H1 (cell line): Measurements from ENCODE around the gene INTS7. TPM values are rescaled to one million over a fixed set of nuclear protein-coding genes. Genes with fewer than 3 reads are reported as not detected.
A peak's percentile ranks its signal among the peaks of the same experiment; 100 is the strongest.

ENCODE experiments used
- CTCF ChIA-PET: fragments of 300-600 bp; sonication (Branson Sonifier 250); formaldehyde crosslinking; loops from one replicate; lab custom pipeline; 2021; ENCODE audit not compliant: partially characterized antibody; lab: Charles Lee
- POLR2A ChIA-PET: fragments of 300-600 bp; sonication (Branson Sonifier 250); formaldehyde crosslinking; loops from one replicate; lab custom pipeline; 2021; ENCODE audit warnings: inconsistent platforms; ENCODE audit not compliant: partially characterized antibody; lab: Charles Lee
- DNase-seq, 2 experiments: peaks; one replicate each; pipeline versions ENCODE4 v3.0.0 to v3.0.0-alpha.2; 2010 to 2022; ENCODE audit warnings: low spot score in 2 of 2, low read depth in 1 of 2, mixed read lengths in 1 of 2
- FAIRE-seq: peaks from 2 replicates; lab custom pipeline; 2011; peaks lifted over from hg19 to GRCh38; lab: Jason Lieb, UNC
- H2AFZ ChIP-seq: 2 replicates; pipeline ENCODE4 v1.8.1; 2012; ENCODE audit warnings: low read length, inconsistent platforms
- H2AK5ac ChIP-seq: 2 replicates; pipeline ENCODE4 v1.6.1; 2013; ENCODE audit warnings: low read depth, low read length
- H2BK120ac ChIP-seq: replicated peaks from 2 replicates; pipeline ENCODE3; 2013; ENCODE audit warnings: low read depth, low read length, inconsistent platforms
- H2BK12ac ChIP-seq: 2 replicates; pipeline ENCODE4 v1.6.1; 2013; ENCODE audit warnings: low read depth, low read length
- H2BK15ac ChIP-seq: 2 replicates; pipeline ENCODE4 v1.6.1; 2013; ENCODE audit warnings: low read length
- H2BK20ac ChIP-seq: 2 replicates; pipeline ENCODE4 v1.6.1; 2013; ENCODE audit warnings: low read length
- H2BK5ac ChIP-seq: 2 replicates; pipeline ENCODE4 v1.6.1; 2013; ENCODE audit warnings: low read depth, low read length
- H3K14ac ChIP-seq: 2 replicates; pipeline ENCODE4 v1.6.1; 2013; ENCODE audit warnings: inconsistent platforms; ENCODE audit not compliant: insufficient read length
- H3K18ac ChIP-seq: 2 replicates; pipeline ENCODE4 v1.6.1; 2013; ENCODE audit warnings: low read length; ENCODE audit errors: extremely low read depth
- H3K23ac ChIP-seq: 2 replicates; pipeline ENCODE4 v1.6.1; 2013; ENCODE audit warnings: inconsistent platforms; ENCODE audit not compliant: insufficient read length
- H3K23me2 ChIP-seq: 2 replicates; pipeline ENCODE4 v1.6.1; 2013; ENCODE audit warnings: low read depth, low read length
- H3K27ac ChIP-seq: 2 replicates; pipeline ENCODE4 v1.6.1; 2011; ENCODE audit warnings: low read depth, low read length, inconsistent platforms
- H3K27me3 ChIP-seq, 4 experiments: replicated peaks in 1 of 4; 1 replicate in 1 of 4; 2 replicates in 3 of 4; pipeline versions ENCODE4 v1.6.1 to v1.8.1; 2011 to 2013; ENCODE audit warnings: low read length in 3 of 4, mild to moderate bottlenecking in 3 of 4, inconsistent platforms in 2 of 4, mixed read lengths in 2 of 4, moderate library complexity in 1 of 4; ENCODE audit not compliant: control insufficient read depth in 3 of 4, insufficient read depth in 3 of 4; ENCODE audit errors: extremely low read depth in 1 of 4
- H3K36me3 ChIP-seq, 4 experiments: 2 replicates each; pipeline versions ENCODE4 v1.6.1 to v1.8.1; 2011 to 2013; ENCODE audit warnings: mild to moderate bottlenecking in 4 of 4, low read length in 3 of 4, moderate library complexity in 2 of 4, control low read depth in 1 of 4, inconsistent platforms in 1 of 4; ENCODE audit not compliant: insufficient read depth in 4 of 4, control insufficient read depth in 2 of 4
- H3K4ac ChIP-seq: replicated peaks from 2 replicates; pipeline ENCODE3; 2013; ENCODE audit warnings: low read length, low read depth, mixed read lengths, inconsistent platforms; ENCODE audit not compliant: insufficient read length
- H3K4me1 ChIP-seq, 4 experiments: replicated peaks in 1 of 4; 1 replicate in 1 of 4; 2 replicates in 3 of 4; pipeline versions ENCODE4 v1.6.1 to v1.8.1; 2011 to 2013; ENCODE audit warnings: low read length in 3 of 4, inconsistent platforms in 2 of 4, mixed read lengths in 1 of 4; ENCODE audit not compliant: insufficient read depth in 4 of 4, control insufficient read depth in 3 of 4
- H3K4me2 ChIP-seq, 2 experiments: 2 replicates each; pipeline versions ENCODE4 v1.6.1 to v1.8.1; 2011 to 2013; ENCODE audit warnings: low read depth in 2 of 2, low read length in 2 of 2, control low read depth in 1 of 2, inconsistent platforms in 1 of 2, mild to moderate bottlenecking in 1 of 2; ENCODE audit not compliant: insufficient read depth in 1 of 2
- H3K4me3 ChIP-seq, 4 experiments: fragments of 200-600, 300-600 bp in 1 of 4; sonication (generic), shearing (Covaris generic), sonication (Bioruptor Twin) in 1 of 4; 2 replicates each; pipeline versions ENCODE4 v1.5.1 to v1.8.1; 2011 to 2016; ENCODE audit warnings: low read length in 4 of 4, low read depth in 3 of 4, control low read depth in 2 of 4, inconsistent platforms in 2 of 4, mild to moderate bottlenecking in 2 of 4, mixed read lengths in 1 of 4, moderate library complexity in 1 of 4; ENCODE audit not compliant: insufficient read depth in 2 of 4; ENCODE audit errors: extremely low read depth in 1 of 4
- H3K56ac ChIP-seq: replicated peaks from 2 replicates; pipeline ENCODE3; 2013; ENCODE audit warnings: low read depth, mild to moderate bottlenecking, mixed read lengths, low read length, inconsistent platforms; ENCODE audit not compliant: insufficient read length
- H3K79me1 ChIP-seq: 2 replicates; pipeline ENCODE4 v1.6.1; 2013; ENCODE audit warnings: low read depth, low read length, control low read depth
- H3K79me2 ChIP-seq, 2 experiments: 2 replicates each; pipeline versions ENCODE4 v1.6.1 to v1.8.1; 2012 to 2013; ENCODE audit warnings: low read length in 2 of 2, mild to moderate bottlenecking in 2 of 2, inconsistent platforms in 1 of 2; ENCODE audit not compliant: insufficient read depth in 2 of 2, control insufficient read depth in 1 of 2
- H3K9ac ChIP-seq, 4 experiments: replicated peaks in 1 of 4; 1 replicate in 1 of 4; 2 replicates in 3 of 4; pipeline versions ENCODE4 v1.6.1 to v1.8.1; 2011 to 2013; ENCODE audit warnings: low read depth in 3 of 4, low read length in 3 of 4, control low read depth in 2 of 4, mild to moderate bottlenecking in 2 of 4, moderate library complexity in 2 of 4, inconsistent platforms in 1 of 4; ENCODE audit errors: extremely low read depth in 1 of 4
- H3K9me3 ChIP-seq, 2 experiments: 2 replicates each; pipeline versions ENCODE4 v1.6.1 to v1.8.1; 2012 to 2013; ENCODE audit warnings: mild to moderate bottlenecking in 2 of 2, moderate library complexity in 2 of 2, control low read depth in 1 of 2, inconsistent platforms in 1 of 2, low read depth in 1 of 2, low read length in 1 of 2, mixed read lengths in 1 of 2; ENCODE audit not compliant: insufficient read depth in 2 of 2
- H4K20me1 ChIP-seq, 2 experiments: replicated peaks in 1 of 2; 2 replicates each; pipeline versions ENCODE3 to v1.8.1; 2011 to 2013; ENCODE audit warnings: inconsistent platforms in 2 of 2, low read length in 2 of 2, mild to moderate bottlenecking in 1 of 2; ENCODE audit not compliant: insufficient read depth in 2 of 2, control insufficient read depth in 1 of 2
- H4K5ac ChIP-seq: 2 replicates; pipeline ENCODE4 v1.6.1; 2013; ENCODE audit warnings: low read length, low read depth, mixed read lengths, inconsistent platforms; ENCODE audit not compliant: insufficient read length
- H4K8ac ChIP-seq: 2 replicates; pipeline ENCODE4 v1.8.0; 2013; ENCODE audit warnings: mild to moderate bottlenecking, moderate library complexity, low read length, inconsistent platforms; ENCODE audit not compliant: insufficient read depth; ENCODE audit errors: extremely low read depth
- H4K91ac ChIP-seq: replicated peaks from 2 replicates; pipeline ENCODE3; 2013; ENCODE audit warnings: low read length, mixed read lengths, inconsistent platforms; ENCODE audit not compliant: insufficient read length
- EZH2 ChIP-seq: fragments of 200-600 bp; sonication (generic); IDR thresholded peaks from 2 replicates; pipeline ENCODE4 v1.7.1; 2012; ENCODE audit warnings: low read depth, mild to moderate bottlenecking, moderate library complexity, low read length, inconsistent platforms; ENCODE audit not compliant: severe bottlenecking
- POU5F1 ChIP-seq: IDR thresholded peaks from 2 replicates; pipeline ENCODE4 v1.6.1; 2011; ENCODE audit warnings: low read depth, mild to moderate bottlenecking, low read length, moderate library complexity
- TBP ChIP-seq: IDR thresholded peaks from 2 replicates; pipeline ENCODE4 v1.6.1; 2011; ENCODE audit warnings: low read depth, low read length, improper control_type of control experiment
- WGBS, 2 experiments: shearing (Covaris generic) in 1 of 2; methylation state at CpG; one replicate each; pipeline versions ENCODE4 v1.1.6 to v1.1.7; 2013 to 2015; ENCODE audit warnings: low lambda C conversion rate in 2 of 2, mixed read lengths in 2 of 2, inconsistent platforms in 1 of 2, low coverage in 1 of 2, missing lambda C conversion rate in 1 of 2; ENCODE audit not compliant: insufficient replicate concordance in 2 of 2, insufficient coverage in 1 of 2, insufficient read length in 1 of 2; ENCODE audit errors: extremely low coverage in 1 of 2, missing lambda C conversion rate in 1 of 2; 5-methylcytosine and 5-hydroxymethylcytosine counted together
- long read RNA-seq, 2 experiments: library from RNA in 1 of 2; library from capped mRNA in 1 of 2; stranded (forward); transcript quantifications; one replicate each; pipeline ENCODE4 v2.0.0, GENCODE V29; 2021; ENCODE audit warnings: inconsistent platforms in 1 of 2
- polyA minus RNA-seq, 3 experiments: library from RNA; depleted of rRNA, polyadenylated mRNA; stranded (reverse); fragments of >200 nt; gene quantifications; 1 replicate in 2 of 3; 2 replicates in 1 of 3; pipeline ENCODE4 v1.2.3, GENCODE V29; 2011
- polyA plus RNA-seq, 7 experiments: library from polyadenylated mRNA; depleted of rRNA in 3 of 7; stranded (reverse) in 5 of 7; unstranded in 2 of 7; fragments of >200 nt in 5 of 7; fragments of 200-250 nt in 2 of 7; gene quantifications; 1 replicate in 5 of 7; 2 replicates in 1 of 7; 4 replicates in 1 of 7; pipeline versions ENCODE4 v1.2.1 to v1.2.3, GENCODE V29; 2011 to 2013; ENCODE audit warnings: missing spikeins in 2 of 7, mixed read lengths in 2 of 7
- total RNA-seq: library from RNA; stranded (reverse); fragmentation: NEBNext Ultra II Directional; extraction: Animal tissue kit (Norgen Biotek cat#: 25700); gene quantifications from 2 replicates; pipeline ENCODE4 v1.2.1, GENCODE V29; 2021

Gene INTS7, protein sequence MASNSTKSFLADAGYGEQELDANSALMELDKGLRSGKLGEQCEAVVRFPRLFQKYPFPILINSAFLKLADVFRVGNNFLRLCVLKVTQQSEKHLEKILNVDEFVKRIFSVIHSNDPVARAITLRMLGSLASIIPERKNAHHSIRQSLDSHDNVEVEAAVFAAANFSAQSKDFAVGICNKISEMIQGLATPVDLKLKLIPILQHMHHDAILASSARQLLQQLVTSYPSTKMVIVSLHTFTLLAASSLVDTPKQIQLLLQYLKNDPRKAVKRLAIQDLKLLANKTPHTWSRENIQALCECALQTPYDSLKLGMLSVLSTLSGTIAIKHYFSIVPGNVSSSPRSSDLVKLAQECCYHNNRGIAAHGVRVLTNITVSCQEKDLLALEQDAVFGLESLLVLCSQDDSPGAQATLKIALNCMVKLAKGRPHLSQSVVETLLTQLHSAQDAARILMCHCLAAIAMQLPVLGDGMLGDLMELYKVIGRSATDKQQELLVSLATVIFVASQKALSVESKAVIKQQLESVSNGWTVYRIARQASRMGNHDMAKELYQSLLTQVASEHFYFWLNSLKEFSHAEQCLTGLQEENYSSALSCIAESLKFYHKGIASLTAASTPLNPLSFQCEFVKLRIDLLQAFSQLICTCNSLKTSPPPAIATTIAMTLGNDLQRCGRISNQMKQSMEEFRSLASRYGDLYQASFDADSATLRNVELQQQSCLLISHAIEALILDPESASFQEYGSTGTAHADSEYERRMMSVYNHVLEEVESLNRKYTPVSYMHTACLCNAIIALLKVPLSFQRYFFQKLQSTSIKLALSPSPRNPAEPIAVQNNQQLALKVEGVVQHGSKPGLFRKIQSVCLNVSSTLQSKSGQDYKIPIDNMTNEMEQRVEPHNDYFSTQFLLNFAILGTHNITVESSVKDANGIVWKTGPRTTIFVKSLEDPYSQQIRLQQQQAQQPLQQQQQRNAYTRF
- total RNA-seq (22.4 and 24.3 TPM in 2 replicates), polyA plus RNA-seq (2011; rRNA removed) (8.9 and 15.2 TPM in 2 replicates), polyA minus RNA-seq (2011; rRNA and poly(A)+ RNA removed) (68.0 and 80.9 TPM in 2 replicates)
- polyA plus RNA-seq (2011; cell fraction: cytosol; rRNA removed) = 14.4 TPM
- 13.6 TPM for polyA plus RNA-seq (2011; cell fraction: nucleus; rRNA removed)
- polyA plus RNA-seq (2012, experiment 1 of 2) = 11.2 to 16.8 TPM (median 15.6 TPM) in 4 replicates
- polyA plus RNA-seq (2012, experiment 2 of 2) = 0.94 TPM
- 12.0 TPM for polyA plus RNA-seq (2013, experiment 1 of 2)
- 12.1 TPM for polyA plus RNA-seq (2013, experiment 2 of 2)
- polyA minus RNA-seq (2011; cell fraction: cytosol; rRNA and poly(A)+ RNA removed) = 14.3 TPM
- 49.4 TPM for polyA minus RNA-seq (2011; cell fraction: nucleus; rRNA and poly(A)+ RNA removed)
- long read RNA-seq, experiment 1, partial matches to known transcripts = 8 of 19 reads
- long read RNA-seq, experiment 1, other reads (novel, unspliced or antisense) = 11 of 19 reads
- long read RNA-seq, experiment 2, full-length matches to known transcripts = 2 of 6 reads
- long read RNA-seq, experiment 2, partial matches to known transcripts = 4 of 6 reads
- long read RNA-seq, experiment 2, other reads (novel, unspliced or antisense) = 0 of 6 reads

GRCh38 chr1:212035123-212035834, at the start of gene INTS7, which contains the start of gene DTL:
INTS7 (minus strand) TSS chr1:212035557; CDS start chr1:212035437, 120 bp downstream.
DTL (plus strand) TSS chr1:212035748; CDS start chr1:212035891, 143 bp downstream.
- Histone ChIP-seq H3K23ac (no peak within 1 kb of the TSS), H3K4me2 (peak within 1 kb of the TSS; percentile 78 to 82), H4K5ac (peak within 1 kb of the TSS; percentile 100), H3K27me3 (no peaks in the 10 kb centered on the region), H3K9ac (peak within 1 kb of the TSS; percentile 96 to 100 (median 97)), H3K27ac (peak within 1 kb of the TSS; percentile 97), H2AFZ (peak within 1 kb of the TSS; percentile 96), H3K14ac (no peak within 1 kb of the TSS), H3K4ac (peak within 1 kb of the TSS; percentile 70), H2BK12ac (peak within 1 kb of the TSS; percentile 97; the same call in 1 of the 2 replicates), H4K91ac (peak within 1 kb of the TSS; percentile 99), H3K36me3 (peaks cover 0 to 22% (median 0%) of the 10 kb centered on the region in 4 experiments; a peak in 2 of 8 replicates), H3K4me3 (peak within 1 kb of the TSS; percentile 62 to 99 (median 88)), H2AK5ac (no peak within 1 kb of the TSS), H4K8ac (peak within 1 kb of the TSS; percentile 99; the same call in 1 of the 2 replicates), H4K20me1 (peaks cover 0 to 7% of the 10 kb centered on the region in 2 experiments), H3K56ac (peak within 1 kb of the TSS; percentile 98), H3K9me3 (no peaks in the 10 kb centered on the region), H2BK15ac (no peak within 1 kb of the TSS), H3K4me1 (peaks cover 0 to 3% (median 0%) of the 10 kb centered on the region in 4 experiments; a peak in 1 of 7 replicates), H2BK5ac (peak within 1 kb of the TSS; percentile 95), H2BK120ac (no peak within 1 kb of the TSS), H3K23me2 (peaks cover 3% of the 10 kb centered on the region; the same call in 1 of the 2 replicates), H2BK20ac (no peak within 1 kb of the TSS), H3K18ac (peak within 1 kb of the TSS; percentile 100), H3K79me1 (peaks cover 3% of the 10 kb centered on the region), H3K79me2 (peaks cover 17 to 87% of the 10 kb centered on the region in 2 experiments; a peak in 3 of 4 replicates)
- peak; percentile 99 for FAIRE-seq
- whole genome bisulfite sequencing, 2 experiments = 1% methylated on average over 52 of the region's 53 CpGs; no CpG with 5 or more reads in 1 of the 2 experiments
- ChIA-PET POLR2A (interaction anchor here (0.7 to 1.9 kb wide), 22 partner anchors 9 to 573 kb away, joined by 3 to 9 read pairs (median 4); partner anchors contain the start of gene ATF3), CTCF (interaction anchor here (0.7 to 6.3 kb wide), 44 partner anchors 9 to 421 kb away, joined by 3 to 65 read pairs (median 4); partner anchors contain the start of gene NEK2)
- DNase-seq = peak; percentile 98
- TF ChIP-seq POU5F1 (no peak), EZH2 (no peak), TBP (peak; percentile 85)
